Mammary epithelial cell (primary cell): ENCODE data around the gene HOGA1.

Experiments used
- CTCF ChIP-seq, 2 donors: IDR thresholded peaks in 1 of 2; conservative IDR thresholded peaks in 1 of 2; 2 replicates each; pipeline ENCODE4 v1.5.1; 2011 to 2012; ENCODE audit warnings: inconsistent platforms in 2 of 2, low read length in 2 of 2, mild to moderate bottlenecking in 2 of 2, control low read depth in 1 of 2, low read depth in 1 of 2; ENCODE audit not compliant: insufficient read depth in 1 of 2; ENCODE audit errors: extremely low read depth in 1 of 2
- EZH2 ChIP-seq: IDR thresholded peaks from 2 replicates; pipeline ENCODE4 v1.6.1; 2012; ENCODE audit warnings: low read length, inconsistent platforms, borderline replicate concordance

GRCh38 chr10:97564776-97565175 lies 19.4 kb upstream of the HOGA1 start:
- TF ChIP-seq CTCF (conservative IDR thresholded peaks at IDR 0.05 in 1 of 2, IDR thresholded peaks at IDR 0.05 in 1 of 2; ENCODE audit: extremely low read depth in 1 of 2, insufficient read depth in 1 of 2, low read depth in 1 of 2, low read length in 2 of 2) (no peak), EZH2 (no peak)
